Activated CD8-positive, alpha-beta memory T cell treated with anti-CD3 and anti-CD28 coated beads, Interleukin-2, amount 50 U/mL, for 24 hours (primary cell): ENCODE results near the gene SLC22A4.

Experiments
- DNase-seq: peaks from one replicate; pipeline ENCODE4 v3.0.0-alpha.2; 2020; ENCODE audit errors: extremely low read depth

The SLC22A4 gene

GRCh38 chr5:132376694-132377641, 82.8 kb downstream of the SLC22A4 start:
- no peak for DNase-seq

- DNase-seq: no peak
Observed at GRCh38 chr5:132377738-132378137, 83.5 kb downstream of the SLC22A4 start.

GRCh38 chr5:132378580-132378979, 84.4 kb downstream of the SLC22A4 start:
- DNase-seq: no peak

GRCh38 chr5:132380047-132380446, 85.9 kb downstream of the SLC22A4 start:
- no peak for DNase-seq

GRCh38 chr5:132380741-132381140, 86.5 kb downstream of the SLC22A4 start:
- DNase-seq: no peak

GRCh38 chr5:132381614-132382013, 87.4 kb downstream of the SLC22A4 start:
- no peak for DNase-seq

GRCh38 chr5:132383261-132383660, 89.1 kb downstream of the SLC22A4 start:
- no peak for DNase-seq

GRCh38 chr5:132383984-132384383, 89.8 kb downstream of the SLC22A4 start:
- no peak for DNase-seq

GRCh38 chr5:132384506-132385050, 90.4 kb downstream of the SLC22A4 start:
- DNase-seq: no peak

GRCh38 chr5:132385326-132386105, 91.3 kb downstream of the SLC22A4 start:
- no peak for DNase-seq

GRCh38 chr5:132386644-132387286, 92.6 kb downstream of the SLC22A4 start:
- DNase-seq: peak; percentile 44

- DNase-seq: no peak
Observed at GRCh38 chr5:132387640-132388117, 93.5 kb downstream of the SLC22A4 start.

- DNase-seq: no peak
Observed at GRCh38 chr5:132388244-132389050, 94.3 kb downstream of the SLC22A4 start.

GRCh38 chr5:132389051-132389331, 94.8 kb downstream of the SLC22A4 start:
- no peak for DNase-seq

- no peak for DNase-seq
Observed at GRCh38 chr5:132389585-132390286, 95.5 kb downstream of the SLC22A4 start.

GRCh38 chr5:132391247-132391646, 97.1 kb downstream of the SLC22A4 start:
- no peak for DNase-seq

GRCh38 chr5:132391870-132392269, 97.7 kb downstream of the SLC22A4 start:
- no peak for DNase-seq

- DNase-seq: no peak
Observed at GRCh38 chr5:132392411-132392810, 98.2 kb downstream of the SLC22A4 start.

GRCh38 chr5:132392978-132393825, 99.0 kb downstream of the SLC22A4 start:
- DNase-seq: no peak
